WTC11 (cell line): ENCODE data around the gene SIK2. TPM values are rescaled to one million over a fixed set of nuclear protein-coding genes. Genes with fewer than 3 reads are reported as not detected.

Source experiments
- ATAC-seq: fragments of 200-7000 bp; cut with Tn5 transposase; 2 replicates; pipeline ENCODE4 v1.10.0; 2021; ENCODE audit warnings: mild to moderate bottlenecking, moderate library complexity
- CTCF ChIA-PET: fragments of 300-600 bp; sonication (Branson Sonifier 250); formaldehyde crosslinking; loops from one replicate; lab custom pipeline; 2021; ENCODE audit warnings: antibody characterized with exemption; lab: Charles Lee
- POLR2A ChIA-PET: fragments of 350-600 bp; sonication (Branson Sonifier 250); formaldehyde crosslinking; loops from one replicate; lab custom pipeline; 2021; ENCODE audit warnings: antibody characterized with exemption; lab: Charles Lee
- DNase-seq: peaks from one replicate; pipeline ENCODE4 v3.0.0; 2021; ENCODE audit warnings: low spot score
- H3K27ac Mint-ChIP-seq: 2 replicates; pipeline ENCODE4 v1.8.0; 2021; ENCODE audit warnings: mixed read lengths
- H3K27me3 Mint-ChIP-seq: 2 replicates; pipeline ENCODE4 v1.8.0; 2021; ENCODE audit warnings: low read depth, mild to moderate bottlenecking, moderate library complexity, mixed read lengths
- H3K36me3 Mint-ChIP-seq: 2 replicates; pipeline ENCODE4 v1.8.0; 2021; ENCODE audit warnings: mixed read lengths
- H3K4me1 Mint-ChIP-seq: 2 replicates; pipeline ENCODE4 v1.8.0; 2022; ENCODE audit warnings: mixed read lengths
- H3K4me3 Mint-ChIP-seq: 2 replicates; pipeline ENCODE4 v1.8.0; 2021; ENCODE audit warnings: mild to moderate bottlenecking, moderate library complexity, mixed read lengths
- H3K9me3 Mint-ChIP-seq: 2 replicates; pipeline ENCODE4 v1.8.0; 2021; ENCODE audit warnings: mixed read lengths
- ATF1 ChIP-seq: sonication (generic); formaldehyde crosslinking; IDR thresholded peaks from 2 replicates; pipeline ENCODE4 v1.8.1; 2023; ENCODE audit warnings: mild to moderate bottlenecking, moderate library complexity, missing genetic modification reagents
- CREM ChIP-seq: sonication (generic); formaldehyde crosslinking; IDR thresholded peaks from 2 replicates; pipeline ENCODE4 v1.8.1; 2022; ENCODE audit warnings: mild to moderate bottlenecking, missing genetic modification reagents, moderate library complexity
- ETV6 ChIP-seq: sonication (generic); formaldehyde crosslinking; IDR thresholded peaks from 2 replicates; pipeline ENCODE4 v1.8.1; 2022; ENCODE audit warnings: mild to moderate bottlenecking, missing genetic modification reagents
- GABPB1 ChIP-seq: sonication (generic); formaldehyde crosslinking; IDR thresholded peaks from 2 replicates; pipeline ENCODE4 v1.8.1; 2023; ENCODE audit warnings: mild to moderate bottlenecking, missing genetic modification reagents
- GTF2I ChIP-seq: fragments of 250-450 bp; sonication (Bioruptor Pico); conservative IDR thresholded peaks from 2 replicates; pipeline ENCODE4 v1.4.0; 2021; ENCODE audit warnings: mild to moderate bottlenecking
- HMGA2 ChIP-seq: fragments of 250-450 bp; sonication (Bioruptor Pico); IDR thresholded peaks from 2 replicates; pipeline ENCODE4 v1.4.0; 2021; ENCODE audit warnings: mild to moderate bottlenecking, moderate library complexity
- IRF1 ChIP-seq: sonication (generic); formaldehyde crosslinking; IDR thresholded peaks from 2 replicates; pipeline ENCODE4 v1.8.0; 2023; ENCODE audit warnings: missing genetic modification reagents
- JUN ChIP-seq: sonication (generic); formaldehyde crosslinking; IDR thresholded peaks from 2 replicates; pipeline ENCODE4 v1.8.0; 2023; ENCODE audit warnings: mild to moderate bottlenecking, missing genetic modification reagents
- NFYB ChIP-seq: sonication (generic); formaldehyde crosslinking; conservative IDR thresholded peaks from 2 replicates; pipeline ENCODE4 v1.8.0; 2022; ENCODE audit warnings: low read depth, missing genetic modification reagents
- NR3C1 ChIP-seq: sonication (generic); formaldehyde crosslinking; conservative IDR thresholded peaks from 2 replicates; pipeline ENCODE4 v1.8.1; 2023; ENCODE audit warnings: low read depth, mild to moderate bottlenecking, missing genetic modification reagents
- OVOL2 ChIP-seq: fragments of 250-450 bp; sonication (Bioruptor Pico); IDR thresholded peaks from 2 replicates; pipeline ENCODE4 v1.9.0; 2021; ENCODE audit warnings: mild to moderate bottlenecking, borderline replicate concordance
- SMAD4 ChIP-seq: sonication (generic); formaldehyde crosslinking; IDR thresholded peaks from 2 replicates; pipeline ENCODE4 v1.8.0; 2022; ENCODE audit warnings: mild to moderate bottlenecking, missing genetic modification reagents
- STAT6 ChIP-seq: sonication (generic); formaldehyde crosslinking; conservative IDR thresholded peaks from 2 replicates; pipeline ENCODE4 v1.8.1; 2023; ENCODE audit warnings: mild to moderate bottlenecking, low read depth, missing genetic modification reagents, moderate library complexity
- USF1 ChIP-seq: sonication (generic); formaldehyde crosslinking; IDR thresholded peaks from 2 replicates; pipeline ENCODE4 v1.8.0; 2022; ENCODE audit warnings: mild to moderate bottlenecking, missing genetic modification reagents
- ZBTB43 ChIP-seq: sonication (generic); formaldehyde crosslinking; IDR thresholded peaks from 2 replicates; pipeline ENCODE4 v1.8.1; 2023; ENCODE audit warnings: mild to moderate bottlenecking, missing genetic modification reagents
- ZMAT4 ChIP-seq: fragments of 250-450 bp; sonication (Bioruptor Pico); IDR thresholded peaks from 2 replicates; pipeline ENCODE4 v1.9.0; 2021; ENCODE audit warnings: mild to moderate bottlenecking
- ZNF232 ChIP-seq: sonication (generic); formaldehyde crosslinking; IDR thresholded peaks from 2 replicates; pipeline ENCODE4 v1.8.0; 2022; ENCODE audit warnings: mild to moderate bottlenecking, missing genetic modification reagents
- ZNF396 ChIP-seq: fragments of 250-450 bp; sonication (Bioruptor Pico); IDR thresholded peaks from 2 replicates; pipeline ENCODE4 v1.8.0; 2021; ENCODE audit warnings: mild to moderate bottlenecking, moderate library complexity, borderline replicate concordance
- ZNF512 ChIP-seq: sonication (generic); formaldehyde crosslinking; IDR thresholded peaks from 2 replicates; pipeline ENCODE4 v1.8.1; 2022; ENCODE audit warnings: missing genetic modification reagents, borderline replicate concordance
- ZNF671 ChIP-seq: fragments of 250-450 bp; sonication (Bioruptor Pico); IDR thresholded peaks from 2 replicates; pipeline ENCODE4 v1.8.0; 2021; ENCODE audit warnings: mild to moderate bottlenecking
- total RNA-seq: library from RNA; stranded (reverse); gene quantifications from 3 replicates; pipeline ENCODE4 v1.2.3, GENCODE V29; 2021

The SIK2 gene
- total RNA-seq, 1 experiment from 2014 or later, result 7.2 TPM

GRCh38 chr11:111632516-111633220, 30.4 kb downstream of the SIK2 start:
- H3K4me3 Mint-ChIP-seq, result no peak overlapping the region

GRCh38 chr11:111633248-111633647, 31.0 kb downstream of the SIK2 start:
- DNase-seq (no peak), ATAC-seq (no peak)
- peaks cover 23% of the 10 kb centered on the region for H3K4me1 Mint-ChIP-seq
- no peaks in the 10 kb centered on the region for H3K27me3 Mint-ChIP-seq
- CTCF ChIA-PET, result no interaction called here
- no peak for TF ChIP-seq ZBTB43 (CRISPR knock-in tag)
- peak; percentile 42; the same call in 1 of the 2 replicates for TF ChIP-seq GABPB1
- no peak overlapping the region for H3K4me3 Mint-ChIP-seq
- H3K9me3 Mint-ChIP-seq, result no peaks in the 10 kb centered on the region
- POLR2A ChIA-PET, result no interaction called here
- H3K36me3 Mint-ChIP-seq, result no peaks in the 10 kb centered on the region
- H3K27ac Mint-ChIP-seq, result no peak overlapping the region

More at GRCh38 chr11:111632516-111633220, 30.4 kb downstream of the SIK2 start:
- ChIA-PET POLR2A (no interaction called here), CTCF (no interaction called here)
- Mint-ChIP-seq H3K9me3 (no peaks in the 10 kb centered on the region), H3K36me3 (no peaks in the 10 kb centered on the region), H3K27ac (no peak overlapping the region), H3K4me1 (peaks cover 17% of the 10 kb centered on the region), H3K27me3 (no peaks in the 10 kb centered on the region)
- TF ChIP-seq STAT6 (CRISPR knock-in tag) (no peak), ZNF512 (CRISPR knock-in tag) (no peak), IRF1 (no peak), ZNF671 (CRISPR knock-in tag) (no peak), ETV6 (CRISPR knock-in tag) (no peak), HMGA2 (CRISPR knock-in tag) (no peak), SMAD4 (no peak), ZNF232 (no peak), JUN (no peak), ZNF396 (CRISPR knock-in tag) (no peak), USF1 (CRISPR knock-in tag) (no peak), NR3C1 (no peak)
- ATAC-seq (no peak), DNase-seq (no peak)

- no peak for TF ChIP-seq ATF1
- no peak for TF ChIP-seq OVOL2 (CRISPR knock-in tag)
- TF ChIP-seq NR3C1, result no peak
- no peak for TF ChIP-seq ZMAT4 (CRISPR knock-in tag)
- no peak for TF ChIP-seq CREM
- TF ChIP-seq NFYB (CRISPR knock-in tag), result no peak
- no peak for TF ChIP-seq GTF2I (CRISPR knock-in tag)
- Mint-ChIP-seq H3K4me3 (no peak overlapping the region), H3K27me3 (no peaks in the 10 kb centered on the region), H3K36me3 (no peaks in the 10 kb centered on the region), H3K4me1 (peaks cover 29% of the 10 kb centered on the region), H3K27ac (no peak overlapping the region), H3K9me3 (no peaks in the 10 kb centered on the region)
- ATAC-seq (no peak), DNase-seq (no peak)
- ChIA-PET CTCF (no interaction called here), POLR2A (no interaction called here)
These were observed 31.6 kb downstream of the SIK2 start for GRCh38 chr11:111633756-111634362.
